Activated T-helper 1 cell treated with anti-CD3 and anti-CD28 coated beads, Interleukin-12 subunit alpha, Interleukin-12 subunit beta, Interleukin-2, Interleukin-4 antibody, amounts not matched to agents 30 ng/mL and 10 ng/mL and 1 ng/mL, durations not matched to agents 14 hours and 24 hours and 36 hours (primary cell): ENCODE results near the gene CEBPZOS. TPM values are rescaled to one million over a fixed set of nuclear protein-coding genes. Genes with fewer than 3 reads are reported as not detected.
A peak's percentile ranks its signal among the peaks of the same experiment; 100 is the strongest.
"Not testable (repeated sequence)": the region's sequence is repeated elsewhere in the genome, so short reads cannot be mapped to it uniquely, and the experiment has no call there.

ENCODE experiments used
- DNase-seq: peaks from one replicate; pipeline ENCODE4 v3.0.0; 2021; ENCODE audit warnings: low spot score
- H3K27ac Mint-ChIP-seq: one replicate; pipeline ENCODE4 v1.8.0; 2021; ENCODE audit warnings: mild to moderate bottlenecking, mixed read lengths
- H3K27me3 Mint-ChIP-seq: one replicate; pipeline ENCODE4 v1.8.0; 2022; ENCODE audit warnings: mild to moderate bottlenecking, moderate library complexity, mixed read lengths; ENCODE audit not compliant: insufficient read depth
- H3K36me3 Mint-ChIP-seq: one replicate; pipeline ENCODE4 v1.8.0; 2021; ENCODE audit warnings: low read depth, mixed read lengths
- H3K4me1 Mint-ChIP-seq: one replicate; pipeline ENCODE4 v1.8.0; 2021; ENCODE audit warnings: low read depth, mixed read lengths
- H3K4me3 Mint-ChIP-seq: one replicate; pipeline ENCODE4 v1.8.0; 2021; ENCODE audit warnings: mild to moderate bottlenecking, moderate library complexity, mixed read lengths
- H3K9me3 Mint-ChIP-seq: one replicate; pipeline ENCODE4 v1.8.0; 2021; ENCODE audit warnings: mixed read lengths
- intact Hi-C: fragments of 100-400 bp; cut with micrococcal nuclease; formaldehyde crosslinking; loops from one replicate; pipeline ENCODE4 v1.15.1; 2024
- total RNA-seq: library from RNA; stranded (reverse); gene quantifications from 2 replicates; pipeline ENCODE4 v1.2.3, GENCODE V29; 2022

CEBPZOS gene
- total RNA-seq, 1 donor from 2014 or later: 45.3 TPM

DNA sequence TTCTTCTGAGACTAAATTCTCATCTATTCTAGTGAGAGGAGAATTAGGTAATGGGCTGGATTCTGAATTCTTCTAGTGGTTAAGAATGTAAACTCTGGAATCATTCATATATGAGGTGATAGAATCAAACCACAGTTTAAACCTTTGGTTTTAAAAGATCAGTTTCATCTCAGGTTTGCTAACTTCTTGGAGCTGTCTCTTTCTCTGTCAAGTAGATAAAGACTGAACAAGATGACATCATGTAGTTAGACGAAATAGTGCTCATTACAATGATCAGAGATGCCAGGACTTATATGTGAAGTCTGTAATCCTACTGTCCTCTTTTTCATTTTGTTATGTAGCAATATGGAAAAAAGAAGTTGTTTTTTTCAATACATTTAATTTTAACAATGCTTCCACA is 4.9 kb downstream of the CEBPZOS start:
- Mint-ChIP-seq H3K27me3 (no peaks in the 10 kb centered on the region), H3K27ac (peak overlapping the region; percentile 44), H3K4me1 (peaks cover 52% of the 10 kb centered on the region), H3K4me3 (no peak overlapping the region), H3K9me3 (peaks cover 16% of the 10 kb centered on the region), H3K36me3 (peaks cover 63% of the 10 kb centered on the region)
- DNase-seq: no peak
- intact Hi-C loops: loop anchor here (1.0 kb wide), 1 partner anchor 30 kb away; the partner anchor contains the start of genes CEBPZ and NDUFAF7

DNA sequence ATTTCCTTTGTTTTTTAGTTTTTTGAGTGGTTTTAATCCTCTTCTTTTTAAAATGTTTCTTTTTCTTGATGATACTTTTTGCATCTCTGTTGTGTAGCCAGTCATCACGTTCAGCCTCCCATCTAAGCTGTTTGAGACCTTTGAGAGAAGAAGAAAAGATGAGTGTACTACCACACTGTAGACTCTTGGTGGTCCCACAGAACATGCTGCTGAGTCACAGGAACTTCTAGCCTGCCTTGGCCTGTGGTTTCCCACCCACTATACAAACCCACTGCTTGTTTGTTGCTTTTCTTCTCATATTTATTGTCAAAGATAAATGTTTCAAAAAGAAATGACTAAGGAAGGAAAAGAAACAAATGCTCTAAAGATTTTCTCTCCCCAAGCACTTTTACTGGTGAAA is 5.5 kb downstream of the CEBPZOS start:
- intact Hi-C loops: loop anchor here (1.0 kb wide), 1 partner anchor 30 kb away; the partner anchor contains the start of genes CEBPZ and NDUFAF7
- no peak for DNase-seq
- Mint-ChIP-seq H3K27me3 (no peaks in the 10 kb centered on the region), H3K4me1 (peaks cover 51% of the 10 kb centered on the region), H3K27ac (peak overlapping the region; percentile 75), H3K36me3 (peaks cover 66% of the 10 kb centered on the region), H3K4me3 (peak overlapping the region; percentile 53), H3K9me3 (peaks cover 21% of the 10 kb centered on the region)

DNA sequence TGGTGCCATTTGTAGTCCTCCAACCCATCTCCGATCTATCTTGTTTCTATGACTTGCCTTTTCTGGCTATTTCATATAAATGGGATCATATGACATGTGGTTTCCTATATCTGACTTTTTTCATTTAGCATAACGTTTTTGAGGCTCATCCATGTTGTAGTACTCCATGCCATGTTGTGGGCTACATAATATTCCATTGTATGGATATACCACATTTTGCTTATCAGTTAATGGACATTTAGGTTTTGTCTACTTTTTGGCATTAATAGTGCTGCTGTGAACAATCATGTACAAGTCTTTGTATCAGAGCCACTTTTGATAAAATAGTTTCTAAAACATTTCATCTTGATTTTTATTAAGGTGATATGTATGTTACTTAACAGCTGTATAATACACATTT is 7.4 kb downstream of the CEBPZOS start:
- intact Hi-C loops: no loop called here
- Mint-ChIP-seq H3K27ac (no peak overlapping the region), H3K9me3 (peaks cover 40% of the 10 kb centered on the region), H3K4me3 (no peak overlapping the region), H3K36me3 (peaks cover 81% of the 10 kb centered on the region), H3K4me1 (peaks cover 58% of the 10 kb centered on the region), H3K27me3 (no peaks in the 10 kb centered on the region)
- DNase-seq: no peak

DNA sequence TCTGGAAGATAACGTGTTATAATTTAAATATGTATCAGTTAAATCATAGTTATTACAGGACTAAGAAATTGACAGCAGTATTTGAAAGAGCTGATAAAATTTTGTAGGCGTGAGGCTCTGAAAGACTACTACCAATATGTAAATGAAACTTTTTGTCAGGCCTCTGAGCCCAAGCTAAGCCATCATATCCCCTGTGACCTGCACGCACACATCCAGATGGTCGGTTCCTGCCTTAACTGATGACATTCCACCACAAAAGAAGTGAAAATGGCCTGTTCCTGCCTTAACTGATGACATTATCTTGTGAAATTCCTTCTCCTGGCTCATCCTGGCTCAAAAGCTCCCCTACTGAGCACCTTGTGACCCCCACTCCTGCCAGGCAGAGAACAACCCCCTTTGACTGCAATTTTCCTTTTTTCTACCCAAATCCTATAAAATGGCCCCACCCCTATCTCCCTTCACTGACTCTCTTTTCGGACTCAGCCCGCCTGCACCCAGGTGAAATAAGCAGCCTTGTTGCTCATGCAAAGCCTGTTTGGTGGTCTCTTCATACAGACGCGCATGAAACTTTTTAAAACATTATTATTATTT is 8.9 kb downstream of the CEBPZOS start:
- H3K27me3 Mint-ChIP-seq, H3K4me3 Mint-ChIP-seq, intact Hi-C loops, DNase-seq, H3K27ac Mint-ChIP-seq: not testable (repeated sequence)
- Mint-ChIP-seq H3K4me1 (peaks cover 47% of the 10 kb centered on the region), H3K9me3 (peaks cover 51% of the 10 kb centered on the region), H3K36me3 (peaks cover 87% of the 10 kb centered on the region)

DNA sequence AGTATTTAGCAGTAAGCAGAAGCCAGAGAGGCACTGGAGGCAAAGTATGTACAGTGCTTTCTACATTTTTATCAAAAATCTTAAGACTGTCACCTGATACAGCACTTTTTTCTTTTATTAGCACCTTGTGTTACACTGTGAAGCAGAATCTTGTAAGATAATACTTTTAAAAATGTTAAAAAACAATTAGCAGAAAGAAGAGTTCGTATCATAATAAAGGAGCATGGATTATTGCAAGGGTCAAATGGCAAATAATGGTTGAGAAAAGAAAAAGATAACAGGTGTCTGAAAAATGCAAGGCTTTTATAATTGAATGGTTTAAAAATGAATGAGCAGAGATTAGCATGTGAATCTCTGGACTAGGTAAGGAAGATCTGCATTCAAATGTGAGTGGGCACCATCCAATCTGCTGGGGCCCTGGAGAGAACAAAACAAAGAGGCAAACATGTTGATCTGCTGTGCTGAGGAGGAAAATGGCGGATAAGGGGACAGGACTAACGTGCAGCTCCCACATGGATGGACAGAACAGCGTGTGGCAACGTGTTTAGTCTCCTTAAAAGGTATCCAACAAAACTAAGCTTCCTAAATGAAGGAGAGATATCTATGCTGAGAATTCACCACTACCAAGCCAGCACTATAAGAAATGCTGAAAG is 9.5 kb downstream of the CEBPZOS start:
- no peaks in the 10 kb centered on the region for H3K27me3 Mint-ChIP-seq
- peaks cover 85% of the 10 kb centered on the region for H3K36me3 Mint-ChIP-seq
- peaks cover 40% of the 10 kb centered on the region for H3K4me1 Mint-ChIP-seq
- DNase-seq: no peak
- H3K4me3 Mint-ChIP-seq: no peak overlapping the region
- intact Hi-C loops: no loop called here
- no peak overlapping the region for H3K27ac Mint-ChIP-seq
- peaks cover 51% of the 10 kb centered on the region for H3K9me3 Mint-ChIP-seq

DNA sequence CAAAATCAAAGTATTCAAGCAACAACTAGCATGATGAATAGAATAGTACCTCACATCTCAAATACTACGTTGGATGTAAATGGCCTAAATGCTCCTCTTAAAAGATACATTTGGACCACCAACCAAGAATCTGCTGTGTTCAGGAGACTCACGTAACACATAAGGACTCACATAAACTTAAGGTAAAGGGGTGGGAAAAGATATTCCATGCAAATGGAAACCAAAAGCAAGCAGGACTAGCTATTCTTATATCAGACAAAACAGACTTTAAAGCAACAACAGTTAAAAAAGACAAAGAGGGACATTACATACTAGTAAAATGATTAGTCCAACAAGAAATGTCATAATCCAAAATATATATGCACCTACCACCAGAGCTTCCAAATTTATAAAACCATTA is 10.5 kb downstream of the CEBPZOS start:
- intact Hi-C loops, H3K27ac Mint-ChIP-seq, H3K27me3 Mint-ChIP-seq, H3K4me3 Mint-ChIP-seq, DNase-seq: not testable (repeated sequence)
- H3K36me3 Mint-ChIP-seq: peaks cover 87% of the 10 kb centered on the region
- H3K9me3 Mint-ChIP-seq: peaks cover 51% of the 10 kb centered on the region
- H3K4me1 Mint-ChIP-seq: peaks cover 34% of the 10 kb centered on the region

DNA sequence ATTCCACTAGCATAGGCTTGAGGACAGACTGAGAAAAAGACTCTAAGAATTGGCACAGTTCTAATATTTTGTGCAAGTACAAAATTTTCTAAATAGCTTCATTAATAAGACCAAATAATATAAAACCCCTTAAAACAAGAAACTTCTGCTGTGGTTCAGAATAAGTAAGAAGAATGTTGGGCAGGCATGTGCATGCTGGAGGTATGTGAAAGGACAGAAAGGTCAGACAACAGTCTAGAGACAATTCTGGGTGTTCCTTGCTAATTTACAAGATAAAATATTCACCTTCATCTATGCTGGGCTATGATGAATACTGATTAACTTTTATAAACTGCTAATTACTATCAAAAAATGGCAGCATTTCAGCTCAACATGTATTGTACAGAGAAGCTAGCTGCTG is 14.9 kb downstream of the CEBPZOS start:
- Mint-ChIP-seq H3K9me3 (peaks cover 35% of the 10 kb centered on the region), H3K36me3 (peaks cover 70% of the 10 kb centered on the region), H3K4me3 (no peak overlapping the region), H3K4me1 (peaks cover 20% of the 10 kb centered on the region), H3K27ac (no peak overlapping the region), H3K27me3 (no peaks in the 10 kb centered on the region)
- no peak for DNase-seq
- intact Hi-C loops: no loop called here

DNA sequence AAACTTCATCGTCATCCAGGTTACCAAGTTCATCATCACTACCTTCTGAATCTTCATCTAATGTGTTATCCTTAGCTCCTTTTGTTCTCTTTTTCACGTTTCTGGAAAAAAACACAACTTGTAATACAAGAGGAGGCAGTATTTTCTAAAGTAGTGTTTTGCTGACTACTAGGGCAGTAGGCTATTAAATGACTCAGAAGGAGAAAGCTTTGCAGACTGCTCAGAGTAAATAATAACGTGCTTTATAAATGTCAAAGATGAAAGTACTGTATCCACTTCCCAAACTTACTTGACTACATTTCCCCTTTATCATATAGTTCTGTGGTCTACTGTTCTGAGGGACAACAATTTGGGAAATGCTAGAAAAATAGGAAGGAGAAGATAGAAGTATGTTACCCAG is 15.6 kb downstream of the CEBPZOS start:
- Mint-ChIP-seq H3K9me3 (peaks cover 29% of the 10 kb centered on the region), H3K27me3 (no peaks in the 10 kb centered on the region)

DNA sequence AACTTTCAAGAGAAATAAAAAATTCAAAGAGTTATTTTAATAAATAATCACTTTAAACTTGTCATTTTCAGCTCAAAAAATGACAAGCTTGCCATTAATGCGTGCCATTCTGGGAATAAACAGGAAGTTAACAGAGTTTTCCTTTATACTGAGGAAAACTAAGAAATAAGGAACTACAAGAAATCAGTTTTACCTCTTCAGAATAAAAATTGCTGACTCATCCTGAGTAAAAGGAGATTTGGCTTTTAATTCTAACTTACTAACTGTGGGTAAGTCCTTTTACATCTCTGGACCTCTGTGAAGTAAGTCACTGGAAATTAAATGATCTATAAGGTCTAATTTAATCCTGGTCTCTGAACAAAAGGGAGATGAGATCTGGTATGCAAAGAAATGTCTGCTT is 19.0 kb downstream of the CEBPZOS start:
- Mint-ChIP-seq H3K27me3 (no peaks in the 10 kb centered on the region), H3K4me3 (no peak overlapping the region), H3K4me1 (peaks cover 5% of the 10 kb centered on the region), H3K27ac (no peak overlapping the region), H3K36me3 (peaks cover 39% of the 10 kb centered on the region), H3K9me3 (no peaks in the 10 kb centered on the region)
- intact Hi-C loops: no loop called here
- DNase-seq: no peak

More for the DNA sequence above, 15.6 kb downstream of the CEBPZOS start:
- no peak for DNase-seq
- H3K4me3 Mint-ChIP-seq: no peak overlapping the region
- H3K27ac Mint-ChIP-seq: no peak overlapping the region
- peaks cover 68% of the 10 kb centered on the region for H3K36me3 Mint-ChIP-seq
- intact Hi-C loops: no loop called here
- H3K4me1 Mint-ChIP-seq: peaks cover 16% of the 10 kb centered on the region

DNA sequence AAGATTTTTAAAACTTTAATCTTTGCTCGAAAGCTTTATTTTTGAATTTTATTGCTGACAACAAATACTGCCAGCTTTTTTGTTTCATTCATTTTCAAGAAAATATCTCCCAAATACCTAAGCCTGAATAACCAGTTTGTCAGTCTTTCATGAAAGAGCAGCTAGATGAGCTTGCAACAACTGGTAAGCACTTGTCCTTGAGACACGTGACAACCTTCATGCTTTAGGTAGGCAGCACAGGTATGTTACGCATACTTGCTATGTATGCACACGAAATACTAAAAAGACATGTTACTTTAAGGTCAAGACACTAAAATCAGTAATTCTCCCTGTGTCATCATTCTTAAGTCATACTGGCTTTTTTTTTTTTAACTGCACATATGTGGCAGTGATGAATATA is 22.8 kb downstream of the CEBPZOS start:
- Mint-ChIP-seq H3K27me3 (no peaks in the 10 kb centered on the region), H3K27ac (no peak overlapping the region), H3K36me3 (peaks cover 45% of the 10 kb centered on the region), H3K4me1 (peaks cover 22% of the 10 kb centered on the region), H3K4me3 (no peak overlapping the region), H3K9me3 (no peaks in the 10 kb centered on the region)
- no peak for DNase-seq
- intact Hi-C loops: no loop called here

DNA sequence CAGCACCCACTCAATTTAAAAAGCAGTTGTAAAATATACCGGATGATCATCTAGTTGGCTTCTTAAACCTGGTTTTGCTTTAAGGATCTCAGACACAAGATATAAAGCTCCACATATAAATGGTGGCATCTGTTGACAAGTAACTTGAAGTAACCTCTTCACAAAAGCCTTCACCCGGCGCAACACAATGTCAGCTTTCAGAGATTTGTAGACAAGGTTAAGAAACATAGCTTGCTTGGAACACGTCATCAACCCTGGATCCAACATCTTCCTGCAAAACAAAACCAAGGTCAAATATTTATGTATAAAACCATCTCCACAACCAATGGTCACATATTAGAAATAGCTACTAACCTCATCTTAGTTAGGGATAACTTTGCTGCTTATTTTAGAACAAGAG is 26.8 kb downstream of the CEBPZOS start:
- peaks cover 54% of the 10 kb centered on the region for H3K36me3 Mint-ChIP-seq
- H3K4me1 Mint-ChIP-seq: peaks cover 38% of the 10 kb centered on the region
- H3K27ac Mint-ChIP-seq: no peak overlapping the region
- H3K27me3 Mint-ChIP-seq: no peaks in the 10 kb centered on the region
- no peak for DNase-seq
- no peak overlapping the region for H3K4me3 Mint-ChIP-seq
- H3K9me3 Mint-ChIP-seq: no peaks in the 10 kb centered on the region
- intact Hi-C loops: no loop called here

DNA sequence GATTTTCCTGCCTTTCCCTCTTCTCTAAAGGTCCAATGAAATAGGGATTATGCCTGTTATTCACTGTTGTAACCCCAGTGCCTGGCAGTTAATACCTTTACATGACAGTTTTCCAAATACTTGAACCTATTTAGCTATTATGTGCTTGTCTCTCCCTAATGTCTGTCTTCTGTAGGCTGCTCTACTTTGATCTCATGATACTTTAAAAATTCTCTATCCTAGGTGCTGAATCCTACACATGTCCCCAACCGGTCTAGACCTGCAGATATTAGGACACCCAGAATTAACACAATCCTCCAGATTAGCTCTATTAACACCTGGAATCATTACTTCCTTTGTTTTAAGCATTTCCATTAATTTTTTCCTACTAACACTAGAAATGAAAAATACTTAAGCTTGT is 27.8 kb downstream of the CEBPZOS start:
- peaks cover 51% of the 10 kb centered on the region for H3K36me3 Mint-ChIP-seq
- no peaks in the 10 kb centered on the region for H3K27me3 Mint-ChIP-seq
- no peak overlapping the region for H3K4me3 Mint-ChIP-seq
- DNase-seq: no peak
- H3K27ac Mint-ChIP-seq: no peak overlapping the region
- no peaks in the 10 kb centered on the region for H3K9me3 Mint-ChIP-seq
- H3K4me1 Mint-ChIP-seq: peaks cover 39% of the 10 kb centered on the region
- intact Hi-C loops: no loop called here

DNA sequence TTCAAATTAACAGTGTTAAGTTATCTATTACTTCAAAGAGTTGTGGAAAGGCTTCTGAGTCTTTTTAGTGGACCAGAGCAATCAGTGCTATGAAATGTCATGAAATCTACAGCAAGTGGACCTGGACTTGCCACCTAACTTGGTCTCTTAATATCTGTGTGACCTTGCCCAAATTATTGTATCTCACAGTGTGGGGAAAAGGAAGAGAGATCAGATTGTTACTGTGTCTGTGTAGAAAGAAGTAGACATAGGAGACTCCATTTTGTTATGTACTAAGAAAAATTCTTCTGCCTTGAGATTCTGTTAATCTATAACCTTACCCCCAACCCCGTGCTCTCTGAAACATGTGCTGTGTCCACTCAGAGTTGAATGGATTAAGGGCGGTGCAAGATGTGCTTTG is 28.8 kb downstream of the CEBPZOS start:
- DNase-seq, H3K9me3 Mint-ChIP-seq, H3K27ac Mint-ChIP-seq, H3K4me3 Mint-ChIP-seq, intact Hi-C loops, H3K27me3 Mint-ChIP-seq: not testable (repeated sequence)
- Mint-ChIP-seq H3K4me1 (peaks cover 44% of the 10 kb centered on the region), H3K36me3 (peaks cover 52% of the 10 kb centered on the region)
